NCI-H1092 (cell line): Measurements from ENCODE around the gene ZNFX1.

Experiments
- DNase-seq: peaks from one replicate; lab custom pipeline; 2025; lab: John Stamatoyannopoulos, UW

Gene ZNFX1

DNA sequence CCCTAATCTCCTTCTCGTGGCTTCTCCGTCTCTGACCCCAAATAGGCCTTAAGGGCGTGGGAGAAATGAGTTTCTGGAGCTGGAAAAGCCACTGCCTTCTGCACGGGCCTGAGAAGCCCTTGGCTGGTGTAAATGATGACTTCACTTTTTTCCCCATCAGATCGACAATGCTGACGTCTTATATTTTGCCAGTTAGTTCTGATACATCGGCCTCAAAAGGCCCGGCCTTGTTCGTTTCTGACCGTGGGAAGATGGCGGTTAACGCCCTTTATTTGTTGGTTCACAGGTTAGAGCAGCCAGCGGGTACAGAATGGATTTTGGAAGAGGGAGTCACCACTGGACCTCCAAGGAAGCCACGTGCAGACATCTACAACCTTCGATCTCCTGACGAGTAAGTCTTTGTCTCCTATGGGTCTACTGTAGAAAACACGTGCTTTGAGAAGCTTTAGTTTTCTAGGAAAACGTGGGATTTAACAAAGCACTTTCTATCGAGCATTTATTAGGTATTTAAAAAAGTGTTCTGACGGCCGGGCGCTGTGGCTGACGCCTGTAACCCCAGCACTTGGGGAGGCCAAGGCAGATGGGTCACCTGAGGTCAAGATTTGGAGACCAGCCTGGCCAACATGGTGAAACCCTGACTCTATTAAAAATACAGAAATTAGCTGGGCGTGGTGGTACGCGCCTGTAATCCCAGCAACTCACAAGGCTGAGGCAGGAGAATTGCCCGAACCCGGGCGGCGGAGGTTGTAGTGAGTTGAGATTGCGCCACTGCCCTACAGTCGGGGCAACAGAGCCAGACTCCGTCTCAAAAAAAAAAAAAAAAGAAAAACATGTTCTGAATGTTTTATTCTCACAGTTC is 1.2 kb upstream of the ZNFX1 start:
- DNase-seq: no peak

DNA sequence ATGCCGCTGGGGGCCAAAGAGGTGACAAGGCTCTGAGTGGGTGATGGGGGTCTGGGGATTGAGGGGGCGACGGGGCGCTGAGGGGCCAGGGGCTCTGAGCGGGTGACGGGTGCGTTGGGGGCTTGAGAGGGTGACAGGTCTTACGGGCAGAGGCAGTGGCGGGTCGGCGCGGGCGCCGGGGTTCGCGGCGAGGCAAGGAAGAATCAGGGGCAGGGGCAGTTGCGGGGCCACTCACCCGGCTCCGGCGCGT is 146 bp downstream of the ZNFX1 start:
- no peak for DNase-seq

DNA sequence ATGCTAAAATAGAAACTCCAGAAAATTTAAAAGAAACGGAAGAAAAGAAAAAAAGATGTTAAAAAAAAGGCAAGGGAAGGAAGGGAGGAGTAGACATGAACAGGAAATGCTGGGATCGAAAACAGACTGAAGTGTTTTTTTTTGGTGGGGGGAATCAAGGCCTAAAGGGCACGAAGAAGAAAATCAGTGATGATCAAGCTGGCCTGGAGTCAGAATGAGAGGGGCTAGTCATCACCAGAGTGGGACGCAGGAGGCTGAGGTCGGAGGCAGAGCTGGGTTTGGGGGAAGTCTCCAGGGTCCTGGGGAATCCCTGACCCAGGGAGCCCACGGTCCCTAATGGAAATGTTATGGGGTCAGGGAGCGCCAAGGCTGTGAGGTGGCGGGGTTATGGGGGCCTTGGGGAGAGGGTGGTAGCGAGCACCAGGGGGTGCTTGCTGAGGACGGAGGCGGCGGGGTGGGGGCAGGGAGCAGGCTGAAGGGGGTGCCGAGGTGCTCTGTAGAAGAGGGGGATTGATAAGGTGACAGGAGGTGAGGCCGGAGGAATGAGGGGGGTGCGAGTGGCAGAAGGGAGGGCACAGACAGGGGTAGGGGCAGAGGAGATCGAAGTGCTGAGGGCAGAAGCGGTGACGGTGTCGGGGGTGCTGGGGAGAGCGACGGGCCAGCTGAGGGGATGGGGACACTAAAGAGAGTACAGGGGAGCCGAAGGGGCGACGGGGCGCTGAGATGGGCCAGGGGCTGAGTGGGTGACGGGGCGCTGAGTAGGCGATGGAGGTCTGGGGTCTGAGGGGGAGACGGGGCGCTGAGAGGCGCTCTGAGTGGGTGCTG is 684 bp downstream of the ZNFX1 start:
- DNase-seq: no peak

DNA sequence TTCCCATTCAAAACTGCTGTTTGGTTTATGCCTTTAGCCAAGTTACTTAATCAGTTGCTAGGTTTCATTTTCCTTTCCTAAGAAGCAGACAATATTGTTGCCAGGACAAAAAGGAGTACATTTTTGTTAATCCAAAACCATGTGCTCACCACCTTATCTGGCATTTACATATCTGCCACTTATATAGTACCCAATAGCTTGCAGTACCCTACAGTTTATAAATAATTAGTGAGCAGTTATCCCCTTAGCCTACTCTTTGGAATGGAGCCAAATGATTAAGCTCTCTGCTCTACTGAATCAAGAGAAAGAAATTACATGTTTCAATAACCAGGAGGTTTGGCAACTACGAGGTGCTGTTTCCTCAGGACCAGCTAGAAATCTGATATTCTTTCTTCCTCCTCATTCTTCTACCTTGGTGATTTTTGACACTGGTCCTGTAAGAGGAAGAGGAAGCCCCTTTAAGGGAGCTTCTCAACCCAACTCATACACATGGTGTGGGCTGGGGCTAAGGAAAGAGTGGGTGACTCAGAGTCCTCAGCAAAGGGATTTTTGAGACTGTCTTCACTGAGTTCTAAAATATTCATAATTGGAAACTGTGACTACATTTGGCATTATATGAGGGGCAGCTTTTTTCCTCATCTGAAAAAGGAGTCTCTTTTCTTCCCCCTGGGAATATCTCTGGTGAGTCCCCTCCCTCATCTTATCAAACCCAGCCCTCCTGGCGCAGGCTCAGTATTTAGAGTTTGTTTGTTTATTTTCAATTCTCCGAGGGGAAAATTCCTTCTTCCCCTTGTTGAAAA is 1.5 kb downstream of the ZNFX1 start:
- DNase-seq: no peak

DNA sequence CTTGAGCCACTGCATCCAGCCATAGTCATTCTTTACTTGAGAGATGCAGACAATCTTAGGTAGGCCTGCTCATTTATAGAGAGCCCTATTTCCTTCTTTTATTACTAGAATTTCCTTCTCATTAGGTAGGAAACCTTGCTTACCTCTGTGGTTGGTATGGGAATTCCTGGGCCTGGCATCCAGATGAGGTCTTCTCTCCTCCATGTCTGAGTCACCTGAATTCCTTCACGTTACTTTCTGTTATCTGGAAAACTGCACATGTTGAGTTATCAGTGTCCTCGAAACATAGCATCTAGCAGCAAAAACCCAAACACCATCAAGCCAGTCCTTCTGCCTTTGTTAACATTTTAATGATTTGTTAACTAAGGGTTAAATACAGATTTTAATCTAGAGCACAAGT is 2.2 kb downstream of the ZNFX1 start:
- DNase-seq: no peak

DNA sequence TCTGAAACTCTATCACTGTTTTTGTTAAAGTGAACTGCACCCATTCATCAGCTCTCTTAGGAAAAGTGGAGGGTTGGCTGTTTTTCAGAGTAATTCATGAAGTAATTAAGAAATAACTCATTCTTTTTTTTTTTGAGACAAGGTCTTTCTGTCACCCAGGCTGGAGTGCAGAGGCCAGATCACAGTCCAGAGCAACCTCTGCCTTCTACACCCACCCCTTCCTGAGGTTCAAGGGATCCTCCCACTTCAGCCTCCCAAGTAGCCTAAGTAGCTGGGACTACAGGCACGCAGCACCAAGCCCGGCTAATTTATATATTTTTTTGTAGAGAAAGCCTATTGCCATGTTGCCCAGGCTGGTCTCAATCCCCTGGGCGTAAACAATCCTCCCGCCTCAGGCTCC is 2.6 kb downstream of the ZNFX1 start:
- no peak for DNase-seq

DNA sequence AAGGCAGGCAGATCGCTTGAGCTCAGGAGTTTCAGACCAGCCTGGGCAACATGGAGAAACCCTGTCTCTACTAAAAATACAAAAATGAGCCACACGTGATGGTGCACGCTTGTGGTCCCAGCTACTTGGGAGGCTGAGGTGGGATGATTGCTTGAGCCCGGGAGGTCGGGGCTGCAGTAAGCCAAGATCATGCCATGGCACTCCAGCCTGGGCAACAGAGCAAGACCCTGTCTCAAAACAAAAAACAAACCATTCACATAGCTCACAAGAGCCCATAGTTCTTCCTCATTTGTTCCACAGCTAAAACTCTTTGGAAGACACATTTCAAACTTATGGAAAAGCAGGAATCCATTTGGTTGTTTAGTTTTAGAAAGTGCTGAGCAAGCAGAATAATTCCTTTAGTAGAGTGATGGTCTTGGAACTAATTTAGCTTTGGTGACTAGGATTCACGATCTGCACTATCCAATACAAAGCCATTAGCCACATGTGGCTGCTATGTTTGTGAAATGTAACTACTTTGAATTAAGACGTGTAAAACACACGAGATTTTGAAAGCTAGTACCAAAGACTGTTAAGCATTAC is 4.1 kb downstream of the ZNFX1 start:
- no peak for DNase-seq

DNA sequence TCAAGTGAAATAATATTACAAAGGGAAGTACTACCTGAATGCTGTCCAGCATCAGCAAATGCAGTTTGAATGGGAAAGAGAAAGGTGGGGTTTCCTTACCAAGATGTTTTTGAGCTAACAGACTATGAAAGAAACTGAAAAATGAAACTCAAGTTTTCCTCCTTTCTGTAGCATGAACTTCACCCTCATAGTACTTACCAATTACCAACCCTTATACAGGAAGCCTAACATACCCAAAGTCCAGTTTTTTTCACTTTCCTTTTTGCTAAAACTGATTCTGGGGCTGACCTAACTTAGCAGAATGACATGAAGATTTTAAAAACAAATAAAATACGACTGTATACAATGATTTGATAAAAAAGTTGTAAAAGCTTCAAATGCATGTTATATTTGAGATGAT is 5.2 kb downstream of the ZNFX1 start:
- no peak for DNase-seq

DNA sequence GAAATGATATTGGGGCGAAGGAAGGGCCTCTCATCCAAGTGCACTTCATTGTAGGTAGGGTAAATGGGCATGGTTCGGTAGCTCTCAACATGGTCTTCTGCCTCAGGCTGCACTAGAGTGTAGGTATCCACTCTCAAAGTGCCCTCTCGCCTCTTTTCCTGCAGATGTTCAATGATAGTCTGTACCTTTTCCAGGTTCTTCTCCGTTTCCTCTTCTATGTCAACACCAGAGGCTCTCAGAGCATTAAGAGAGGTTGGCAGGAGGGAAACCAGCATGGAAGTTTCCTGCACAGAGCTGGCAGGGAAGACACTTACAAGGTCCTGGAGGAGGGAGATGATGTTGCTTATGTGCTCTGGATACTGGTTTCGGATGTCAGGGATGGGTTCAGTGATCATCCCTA is 7.1 kb downstream of the ZNFX1 start:
- no peak for DNase-seq

DNA sequence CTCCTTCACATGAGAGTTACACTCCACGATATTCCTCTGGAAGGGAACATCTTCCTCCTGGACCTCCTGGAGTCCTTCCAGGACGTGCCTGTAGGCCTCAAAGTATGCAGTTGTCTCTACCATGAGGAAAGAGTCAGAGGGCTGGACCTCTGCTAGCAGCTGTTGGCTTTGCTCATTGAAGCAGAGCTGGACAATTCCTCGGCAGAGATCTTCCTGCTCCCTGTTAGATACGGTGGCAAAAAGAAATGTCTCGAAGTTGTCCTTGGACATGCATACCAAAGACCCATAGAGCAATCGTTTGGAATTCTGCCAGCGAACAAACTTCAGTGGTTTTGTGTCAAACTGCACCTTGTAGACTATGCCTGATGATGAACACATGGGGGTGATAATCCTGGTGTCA is 7.7 kb downstream of the ZNFX1 start:
- DNase-seq: no peak

DNA sequence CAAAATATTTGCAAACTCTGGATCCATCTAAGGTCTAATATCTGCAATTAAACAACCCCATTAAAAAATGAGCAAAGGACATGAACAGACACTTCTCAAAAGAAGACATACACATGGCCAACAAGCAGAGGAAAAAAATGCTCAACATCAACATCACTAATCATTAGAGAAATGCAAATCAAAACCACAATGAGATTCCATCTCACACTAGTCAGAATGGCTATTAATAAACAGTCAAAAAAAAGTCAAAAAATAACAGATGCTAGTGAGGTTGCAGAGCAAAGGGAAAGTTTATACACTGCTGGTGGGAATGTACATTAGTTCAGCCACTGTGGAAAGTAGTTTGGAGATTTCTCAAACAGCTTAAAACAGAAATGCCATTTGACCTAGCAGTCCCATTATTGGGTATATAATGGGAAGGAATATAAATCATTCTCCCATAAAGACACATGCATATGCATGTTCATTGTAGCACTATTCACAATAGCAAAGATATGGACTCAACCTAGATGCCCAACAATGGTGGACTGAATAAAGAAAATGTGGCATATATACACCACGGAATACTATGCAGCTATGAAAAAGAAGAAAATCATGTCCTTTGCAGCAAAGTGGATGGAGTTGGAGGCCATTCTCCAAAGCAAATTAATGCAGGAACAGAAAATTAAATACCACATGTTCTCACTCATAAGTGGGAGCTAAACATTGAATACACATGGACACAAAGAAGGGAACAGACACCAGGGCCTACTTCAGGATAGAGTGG is 9.1 kb downstream of the ZNFX1 start:
- DNase-seq: no peak

DNA sequence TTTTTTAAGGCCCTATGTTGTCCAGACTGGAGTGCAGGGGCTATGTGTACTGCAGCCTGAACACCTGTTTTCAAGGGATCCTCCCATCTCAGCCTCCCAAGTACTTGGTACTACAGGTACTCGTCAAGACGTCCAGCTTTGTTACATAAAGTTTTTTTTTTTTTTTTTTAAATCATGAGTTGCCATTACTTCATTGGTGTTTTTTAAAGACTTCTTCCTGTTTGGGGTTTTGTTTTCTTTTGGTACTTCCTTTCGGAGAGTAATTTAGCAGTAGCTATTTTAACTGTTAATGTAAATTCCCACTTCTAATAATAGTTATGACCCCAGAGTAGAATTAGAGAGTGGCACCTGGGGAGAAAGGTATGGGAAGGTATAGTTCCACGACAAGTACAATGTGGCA is 10.5 kb downstream of the ZNFX1 start:
- DNase-seq: no peak

DNA sequence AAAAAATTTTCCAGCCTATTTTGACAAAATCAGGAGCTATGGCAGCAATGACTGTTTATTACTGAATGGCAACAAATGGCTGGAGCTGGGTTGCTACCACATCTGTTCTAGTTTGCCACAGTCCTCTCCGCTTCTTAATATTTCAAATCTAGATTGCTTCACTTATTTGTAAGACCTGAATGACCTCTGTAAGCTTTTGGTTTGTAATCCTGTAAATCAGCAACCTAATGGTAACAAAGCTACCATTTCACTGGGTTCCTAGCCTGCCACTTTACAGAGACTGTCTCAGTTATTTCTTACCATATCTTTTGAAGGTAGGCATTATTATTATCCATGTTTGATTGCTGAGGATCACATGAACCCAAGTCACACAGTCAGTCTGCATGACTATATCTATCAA is 15.4 kb downstream of the ZNFX1 start:
- no peak for DNase-seq

DNA sequence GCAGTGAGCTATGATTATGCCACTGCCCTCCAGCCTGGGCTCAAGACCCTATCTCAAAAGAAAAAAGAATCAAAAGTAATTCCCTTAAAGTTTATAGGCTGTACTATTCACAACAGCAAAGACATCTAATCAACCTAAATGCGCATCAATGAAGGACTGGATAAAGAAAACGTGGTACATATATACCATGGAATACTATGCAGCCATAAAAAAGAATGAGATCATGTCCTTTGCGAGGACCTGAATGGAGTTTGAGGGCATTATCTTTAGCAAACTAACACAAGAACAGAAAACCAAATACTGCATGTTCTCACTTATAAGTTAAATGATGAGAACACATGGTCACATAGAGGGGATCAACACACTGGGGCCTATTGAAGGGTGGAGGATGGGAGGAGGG is 16.7 kb downstream of the ZNFX1 start:
- DNase-seq: no peak

DNA sequence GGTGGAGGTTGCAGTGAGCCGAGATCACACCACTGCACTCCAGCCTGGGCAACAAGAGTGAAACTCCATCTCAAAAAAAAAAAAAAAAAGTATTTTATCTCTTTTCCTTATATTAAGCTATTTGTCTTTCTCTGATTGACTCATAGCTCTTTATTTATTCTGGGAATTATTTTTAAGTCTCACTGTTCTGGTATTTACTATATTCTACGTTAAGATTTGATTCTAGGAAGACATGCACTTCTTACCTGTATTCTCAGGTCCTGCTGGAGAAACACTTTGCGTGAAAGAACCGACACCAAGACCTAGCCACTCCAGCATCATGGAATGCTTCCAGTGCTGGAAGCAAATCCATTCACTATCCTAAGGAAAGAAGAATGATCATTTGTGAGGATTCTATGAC is 17.6 kb downstream of the ZNFX1 start:
- no peak for DNase-seq

DNA sequence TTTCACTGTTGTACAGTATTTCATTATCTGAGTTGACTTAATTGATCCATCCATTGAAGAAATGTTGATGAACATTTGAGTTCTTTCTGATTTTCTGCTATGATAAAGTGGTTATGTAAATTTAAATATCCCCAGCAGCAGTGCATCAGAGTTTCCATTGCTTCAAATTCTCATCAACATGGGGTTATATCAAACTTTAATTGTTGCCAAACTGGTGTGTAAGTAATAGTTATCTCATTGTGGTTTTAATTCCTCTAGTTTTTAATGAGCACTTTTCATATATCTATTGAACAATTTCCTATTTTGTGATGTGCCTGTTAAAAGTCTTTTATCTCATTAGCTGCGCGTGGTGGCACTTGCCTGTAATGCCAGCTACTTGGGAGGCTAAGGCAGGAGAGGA is 18.1 kb downstream of the ZNFX1 start:
- no peak for DNase-seq

DNA sequence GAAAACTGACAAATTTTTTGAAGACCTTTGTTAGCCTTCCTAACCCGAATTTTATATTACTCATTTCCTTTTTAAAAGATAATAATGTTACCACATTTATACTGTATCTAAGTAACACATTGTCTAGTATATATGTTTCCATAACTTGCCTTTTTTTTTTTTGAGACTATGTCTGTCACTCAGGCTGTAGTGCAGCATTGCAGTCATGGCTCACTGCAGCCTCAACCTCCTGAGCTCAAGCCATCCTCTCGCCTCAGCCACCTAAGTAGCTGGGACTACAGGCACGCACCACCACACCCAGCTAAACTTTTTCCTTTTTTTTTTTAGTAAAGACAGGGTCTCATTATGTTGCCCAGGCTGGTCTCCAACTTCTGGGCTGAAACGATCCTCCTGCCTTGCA is 18.6 kb downstream of the ZNFX1 start:
- DNase-seq: no peak

DNA sequence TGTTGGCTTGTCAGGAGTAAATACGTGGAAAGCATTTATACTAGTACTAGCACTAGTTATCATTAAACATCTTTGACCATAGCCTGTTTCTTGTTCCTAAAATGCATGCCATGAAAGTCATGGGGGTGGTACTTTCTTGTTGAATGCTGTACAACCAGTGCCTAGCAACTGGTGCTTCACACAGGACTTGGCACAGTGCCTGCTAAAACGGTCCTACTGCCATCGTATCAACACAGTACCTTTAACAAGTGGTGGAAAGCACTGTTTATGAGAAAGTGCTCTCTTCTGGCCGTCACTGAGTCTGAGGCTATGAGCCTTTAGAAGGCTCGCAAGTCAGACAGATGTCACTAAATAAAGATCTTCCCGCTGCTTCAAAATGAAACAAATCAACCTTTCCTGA is 21.6 kb downstream of the ZNFX1 start:
- no peak for DNase-seq

DNA sequence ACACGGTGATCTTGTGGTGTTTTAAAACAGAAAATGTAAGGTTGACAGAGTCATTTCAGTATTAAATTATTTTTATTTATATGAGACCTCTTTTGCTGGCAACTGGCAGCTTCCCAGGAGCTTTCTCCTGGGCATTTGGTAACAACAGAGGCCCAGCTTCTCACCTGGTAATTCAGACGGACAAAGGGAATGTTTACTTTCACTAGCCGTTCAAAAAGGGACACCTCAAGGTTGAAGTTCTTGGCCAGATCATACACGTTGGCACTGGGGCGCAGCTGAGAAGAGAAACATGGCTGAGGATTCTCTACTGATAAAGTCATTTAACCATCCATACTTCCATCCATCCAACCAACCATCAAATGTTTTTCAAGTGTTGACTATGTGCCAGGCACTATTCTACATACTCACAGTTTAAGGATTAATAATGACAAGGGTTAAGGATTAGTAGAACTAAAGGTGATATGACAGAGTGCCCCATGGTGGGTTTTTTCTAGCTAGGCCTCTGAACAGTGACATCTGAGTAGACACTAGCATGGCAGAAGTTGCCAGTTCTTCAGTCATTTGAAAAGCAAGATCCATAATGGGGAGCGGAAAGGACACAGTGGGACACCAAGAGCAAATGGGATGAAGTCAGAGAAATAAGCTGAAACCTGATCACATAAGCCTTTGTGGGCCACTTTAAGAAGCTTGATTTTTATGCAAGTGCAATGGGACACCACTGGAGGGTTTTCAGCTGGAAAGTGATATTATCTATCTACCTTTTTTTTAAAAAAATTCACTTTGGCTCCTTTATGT is 25.1 kb downstream of the ZNFX1 start:
- DNase-seq: no peak

DNA sequence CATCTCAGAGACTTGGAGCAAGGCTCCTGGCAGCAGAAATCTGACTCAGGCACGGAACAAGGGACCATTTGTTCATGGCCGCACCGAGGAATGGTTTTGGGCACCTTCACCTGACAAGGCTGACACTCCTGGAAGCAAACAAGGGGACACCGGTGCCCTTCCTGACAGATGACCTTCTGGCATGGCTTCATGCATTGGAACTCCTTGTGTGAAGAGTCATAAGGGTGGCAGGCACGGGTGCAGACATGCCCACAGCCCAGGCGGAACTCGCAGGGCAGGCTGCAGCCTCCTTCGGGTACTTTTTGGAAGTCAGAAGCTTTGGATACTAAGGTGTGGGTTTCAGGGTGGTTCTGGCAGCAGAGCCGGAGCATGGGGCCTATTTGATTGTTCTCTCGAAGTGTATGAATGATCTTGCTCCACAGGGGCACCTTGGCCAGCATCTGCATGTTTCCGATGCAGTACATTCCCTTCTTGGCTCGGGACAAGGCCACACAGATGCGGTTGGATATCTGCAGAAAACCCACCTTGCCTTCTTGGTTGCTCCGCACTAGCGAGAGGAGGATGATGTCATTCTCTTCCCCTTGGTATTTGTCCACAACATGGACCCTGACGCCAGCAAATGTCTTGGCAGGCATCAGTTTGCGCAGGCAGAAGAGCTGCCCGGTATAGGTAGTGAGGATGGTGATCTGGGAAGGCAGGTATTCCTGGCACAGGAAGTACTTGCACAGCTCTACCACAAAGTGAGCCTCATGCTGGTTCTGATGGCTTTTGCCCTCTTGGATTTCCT is 28.8 kb downstream of the ZNFX1 start:
- no peak for DNase-seq
